HG02610 (cell line): Measurements from ENCODE around the gene THRA.

ENCODE experiments used
- ATAC-seq: cut with Tn5 transposase; IDR thresholded peaks from one replicate; pipeline ENCODE4 v1.9.1; 2021; ENCODE audit warnings: mild to moderate bottlenecking, moderate library complexity; ENCODE audit not compliant: unreplicated experiment

Gene THRA

GRCh38 chr17:40095944-40096791, 33.4 kb downstream of the THRA start:
- peak; percentile 56 for ATAC-seq

GRCh38 chr17:40097087-40097486, 34.3 kb downstream of the THRA start:
- ATAC-seq = no peak

GRCh38 chr17:40097931-40098845, 35.4 kb downstream of the THRA start:
- ATAC-seq = no peak

GRCh38 chr17:40098846-40099618, 36.3 kb downstream of the THRA start:
- ATAC-seq = peak; percentile 54

GRCh38 chr17:40099619-40100418, 37.1 kb downstream of the THRA start:
- ATAC-seq = no peak

GRCh38 chr17:40100419-40100668, 37.6 kb downstream of the THRA start, which contains the start of gene NR1D1:
Gene NR1D1, minus strand, starts transcription at chr17:40100589. Its CDS starts 495 bp downstream, at chr17:40100094.
- ATAC-seq = no peak

- peak; percentile 23 for ATAC-seq
Measured at GRCh38 chr17:40100669-40101366, 38.1 kb downstream of the THRA start.

- no peak for ATAC-seq
Measured at GRCh38 chr17:40101367-40102210, 38.8 kb downstream of the THRA start.

GRCh38 chr17:40103071-40103661, 40.4 kb downstream of the THRA start:
- ATAC-seq = no peak

- ATAC-seq = no peak
Measured at GRCh38 chr17:40103688-40104087, 40.9 kb downstream of the THRA start.

- no peak for ATAC-seq
Measured at GRCh38 chr17:40104594-40105486, 42.1 kb downstream of the THRA start.

GRCh38 chr17:40105861-40106759, 43.3 kb downstream of the THRA start:
- no peak for ATAC-seq

- ATAC-seq = no peak
Measured at GRCh38 chr17:40106760-40107521, 44.2 kb downstream of the THRA start.

- ATAC-seq = no peak
Measured at GRCh38 chr17:40107522-40108174, 44.9 kb downstream of the THRA start.
